Measurements from ENCODE around the gene BRD1. TPM values are rescaled to one million over a fixed set of nuclear protein-coding genes. Genes with fewer than 3 reads are reported as not detected.

Gene BRD1
- total RNA-seq, 2 experiments from 2014 or later = 26.0 to 27.0 TPM

GRCh38 chr22:49726022-49726681 is 101.5 kb downstream of the BRD1 start:
- CTCF ChIA-PET = interaction anchor here (0.8 to 1.0 kb wide), 3 partner anchors 11 to 421 kb away, joined by 3 to 5 read pairs (median 4); no protein-coding TSS in a partner anchor
- Mint-ChIP-seq H3K27ac (no peak overlapping the region), H3K36me3 (ENCODE audit: low read depth) (no peaks in the 10 kb centered on the region), H3K4me1 (ENCODE audit: low read depth) (peaks cover 9% of the 10 kb centered on the region), H3K9me3 (no peaks in the 10 kb centered on the region), H3K4me3 (peak overlapping the region; percentile 27), H3K27me3 (ENCODE audit: low read depth) (peaks cover 23% of the 10 kb centered on the region)
- intact Hi-C loops (cut with micrococcal nuclease) = loop anchor here (10.0 kb wide), 1 partner anchor 681 kb away; no protein-coding TSS in a partner anchor
- no peak for DNase-seq

DNA sequence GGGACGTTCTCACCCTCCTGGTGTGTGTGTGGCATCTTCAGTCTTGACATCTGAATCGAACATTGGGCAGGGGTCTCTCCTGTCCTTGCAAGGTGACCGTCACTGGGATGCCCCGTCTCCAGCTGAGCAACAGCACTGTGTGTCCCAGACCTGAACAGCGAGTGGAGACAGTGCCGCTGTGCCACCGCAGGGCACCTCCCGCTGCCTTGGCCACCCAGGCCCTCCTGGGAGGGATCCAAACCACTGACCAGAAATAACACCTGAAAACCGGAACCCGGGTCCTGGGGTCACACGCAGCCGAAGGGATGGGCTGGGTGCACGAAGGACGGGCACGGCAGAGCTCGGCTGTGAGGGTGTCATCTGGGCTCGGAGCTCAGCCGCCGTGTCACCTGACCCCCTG is 102.2 kb downstream of the BRD1 start:
- Mint-ChIP-seq H3K4me1 (ENCODE audit: low read depth) (peaks cover 9% of the 10 kb centered on the region), H3K27me3 (ENCODE audit: low read depth) (peaks cover 18% of the 10 kb centered on the region), H3K9me3 (no peaks in the 10 kb centered on the region), H3K36me3 (ENCODE audit: low read depth) (no peaks in the 10 kb centered on the region), H3K4me3 (peak overlapping the region; percentile 24), H3K27ac (no peak overlapping the region)
- intact Hi-C loops (cut with micrococcal nuclease) = loop anchor here (10.0 kb wide), 1 partner anchor 681 kb away; no protein-coding TSS in a partner anchor
- no peak for DNase-seq
- CTCF ChIA-PET = interaction anchor here (0.8 to 1.0 kb wide), 3 partner anchors 11 to 421 kb away, joined by 3 to 5 read pairs (median 4); no protein-coding TSS in a partner anchor

GRCh38 chr22:49724893-49725489 is 102.7 kb downstream of the BRD1 start:
- CTCF ChIA-PET = interaction anchor here (0.6 to 1.1 kb wide), 5 partner anchors 11 to 420 kb away, joined by 3 to 5 read pairs (median 3); no protein-coding TSS in a partner anchor
- intact Hi-C loops (cut with micrococcal nuclease) = loop anchor here (10.0 kb wide), 1 partner anchor 680 kb away; no protein-coding TSS in a partner anchor
- H3K27ac Mint-ChIP-seq = no peak overlapping the region
- H3K9me3 Mint-ChIP-seq = no peaks in the 10 kb centered on the region
- DNase-seq = peak; percentile 84
- peaks cover 9% of the 10 kb centered on the region for H3K4me1 Mint-ChIP-seq (ENCODE audit: low read depth)
- peak overlapping the region; percentile 68 for H3K4me3 Mint-ChIP-seq
- H3K27me3 Mint-ChIP-seq (ENCODE audit: low read depth) = peaks cover 15% of the 10 kb centered on the region
- H3K36me3 Mint-ChIP-seq (ENCODE audit: low read depth) = no peaks in the 10 kb centered on the region

DNA sequence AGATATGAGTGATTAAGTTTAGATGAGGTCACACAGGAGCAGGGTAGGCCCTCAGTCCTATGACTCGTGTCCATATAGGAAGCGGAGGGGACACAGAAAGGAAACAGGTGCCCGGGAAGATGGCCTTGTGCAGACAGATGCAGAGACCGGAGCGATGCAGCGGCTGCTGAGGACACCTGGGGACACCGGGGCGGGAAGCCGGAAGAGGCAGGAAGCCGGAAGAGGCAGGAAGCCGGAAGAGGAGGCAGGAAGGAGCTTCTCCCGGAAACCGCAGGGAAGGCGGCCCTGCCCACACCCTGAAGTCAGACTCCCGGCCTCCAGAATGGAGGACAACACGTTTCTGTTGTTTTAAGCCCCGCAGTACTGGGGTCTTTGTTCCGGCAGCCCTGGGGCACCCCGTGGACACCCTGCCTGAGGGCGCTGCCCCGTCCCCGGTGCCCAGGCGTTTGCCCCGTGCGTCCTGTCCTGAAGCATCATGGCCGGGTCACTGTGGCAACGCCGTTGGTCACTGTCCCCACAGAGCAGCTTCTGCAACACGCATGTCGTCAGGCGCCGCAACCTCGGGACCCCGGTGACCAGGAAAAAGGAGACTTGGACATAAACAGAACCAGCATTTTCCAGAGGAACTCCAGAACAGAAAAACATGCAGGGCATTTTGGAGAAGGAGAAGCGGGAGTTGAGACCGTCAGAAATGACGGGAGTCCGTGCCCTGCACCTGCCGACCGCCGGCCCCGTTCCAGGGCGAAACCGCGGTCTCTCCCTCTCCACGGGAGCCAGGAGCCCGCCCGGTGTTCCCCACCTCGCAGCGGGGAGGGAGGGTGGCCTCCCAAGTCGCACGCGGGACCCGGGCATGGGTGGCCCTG is 103.4 kb downstream of the BRD1 start:
- no peaks in the 10 kb centered on the region for H3K9me3 Mint-ChIP-seq
- peaks cover 9% of the 10 kb centered on the region for H3K4me1 Mint-ChIP-seq (ENCODE audit: low read depth)
- CTCF ChIA-PET = interaction anchor here (0.6 to 1.1 kb wide), 4 partner anchors 12 to 261 kb away, joined by 3 read pairs; no protein-coding TSS in a partner anchor
- DNase-seq = peak; percentile 64
- intact Hi-C loops (cut with micrococcal nuclease) = loop anchor here (10.0 kb wide), 1 partner anchor 679 kb away; no protein-coding TSS in a partner anchor
- no peaks in the 10 kb centered on the region for H3K36me3 Mint-ChIP-seq (ENCODE audit: low read depth)
- peak overlapping the region; percentile 87 for H3K27ac Mint-ChIP-seq
- peaks cover 15% of the 10 kb centered on the region for H3K27me3 Mint-ChIP-seq (ENCODE audit: low read depth)
- H3K4me3 Mint-ChIP-seq = peak overlapping the region; percentile 91

DNA sequence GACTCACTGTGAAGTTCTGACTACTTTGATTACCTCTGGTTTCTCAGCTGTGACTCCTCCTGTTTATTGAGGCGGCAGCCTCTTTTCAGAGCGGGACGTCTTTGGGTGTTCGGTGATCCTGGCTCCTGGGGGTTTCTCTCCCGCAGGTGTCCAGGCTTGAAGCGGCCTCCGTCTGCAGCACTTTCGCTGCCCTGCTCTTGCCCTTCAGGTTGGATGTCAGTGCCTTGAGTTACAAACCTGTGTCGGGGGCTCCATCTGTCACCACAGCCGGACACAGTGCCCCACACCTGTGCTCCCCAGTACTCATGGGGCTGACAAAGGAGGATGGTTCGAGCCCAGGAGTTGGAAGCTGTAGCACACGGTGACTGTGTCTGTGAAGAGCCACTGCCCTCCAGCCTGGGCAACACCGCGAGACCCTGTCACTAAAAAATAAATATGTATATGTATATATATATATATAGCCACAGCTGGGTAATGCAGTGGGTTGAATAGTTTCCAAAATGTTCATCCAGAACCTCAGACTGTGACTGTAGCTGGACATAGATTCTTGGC is 104.1 kb downstream of the BRD1 start:
- Mint-ChIP-seq H3K4me3 (peak overlapping the region; percentile 91), H3K4me1 (ENCODE audit: low read depth) (peaks cover 9% of the 10 kb centered on the region), H3K36me3 (ENCODE audit: low read depth) (no peaks in the 10 kb centered on the region), H3K9me3 (no peaks in the 10 kb centered on the region), H3K27ac (peak overlapping the region; percentile 87), H3K27me3 (ENCODE audit: low read depth) (peaks cover 12% of the 10 kb centered on the region)
- DNase-seq = no peak
- intact Hi-C loops (cut with micrococcal nuclease) = loop anchor here (10.0 kb wide), 1 partner anchor 679 kb away; no protein-coding TSS in a partner anchor
- CTCF ChIA-PET = interaction anchor here (0.5 to 1.0 kb wide), 2 partner anchors 18 to 168 kb away, joined by 3 to 4 read pairs; no protein-coding TSS in a partner anchor

Other genes with a start within 250 kb of the BRD1 start
- gene ZBED4, start 26.0 kb upstream of the BRD1 start, total RNA-seq = 10 to 100 TPM; 13.0 to 13.1 TPM
- gene ALG12, start 90.6 kb upstream of the BRD1 start, total RNA-seq = 1 to 10 TPM; 7.4 to 9.6 TPM
- 10 to 100 TPM; 15.3 to 16.2 TPM for gene CRELD2, start 90.8 kb upstream of the BRD1 start, total RNA-seq
- gene PIM3, start 132.9 kb upstream of the BRD1 start, total RNA-seq = 100 to 1,000 TPM; 202 to 210 TPM
- gene IL17REL, start 184.9 kb upstream of the BRD1 start, total RNA-seq = under 1 TPM; 0.12 to 0.15 TPM
- gene TTLL8, start 230.4 kb upstream of the BRD1 start, total RNA-seq = not detected

Measured in activated naive CD4-positive, alpha-beta T cell treated with anti-CD3 and anti-CD28 coated beads for 36 hours (primary cell).